Measurements from ENCODE around the gene COLGALT1. TPM values are rescaled to one million over a fixed set of nuclear protein-coding genes. Genes with fewer than 3 reads are reported as not detected.
A peak's percentile ranks its signal among the peaks of the same experiment; 100 is the strongest.

The COLGALT1 gene
- total and polyA plus RNA-seq, 9 of the 15 experiments (the other 6 are each of a cell fraction or from before 2014, with no cell fraction given), result 4.9 to 119 (median 82.6) TPM

- TF ChIP-seq TAF1 (IDR thresholded peaks at IDR 0.05; ENCODE audit: control insufficient read depth, extremely low read depth, insufficient read depth, low read length, severe bottlenecking) (no peak), ZBTB7A (IDR thresholded peaks at IDR 0.05; ENCODE audit: borderline replicate concordance, control insufficient read depth, low read depth, low read length) (no peak), NEUROD1 (IDR thresholded peaks at IDR 0.05; ENCODE audit: borderline replicate concordance, low read depth, low read length, partially characterized antibody) (no peak), SIN3A (IDR thresholded peaks at IDR 0.05; ENCODE audit: borderline replicate concordance in 2 of 2, control insufficient read depth in 1 of 2, low read depth in 2 of 2, low read length in 2 of 2) (no peak), NR3C1 (CRISPR knock-in tag; IDR thresholded peaks at IDR 0.05) (no peak), HMG20A (CRISPR knock-in tag; conservative IDR thresholded peaks at IDR 0.05) (no peak), ARNT (IDR thresholded peaks at IDR 0.05) (no peak), PHB2 (IDR thresholded peaks at IDR 0.05; ENCODE audit: low read depth) (no peak), CBFB (CRISPR knock-in tag; IDR thresholded peaks at IDR 0.05) (no peak), RBM25 (IDR thresholded peaks at IDR 0.05; ENCODE audit: low read depth, low read length, severe bottlenecking) (peak; percentile 14), PHF8 (IDR thresholded peaks at IDR 0.05; ENCODE audit: borderline replicate concordance, low read length) (peak; percentile 40; the same call in 1 of the 2 replicates), SAP30 (IDR thresholded peaks at IDR 0.05; ENCODE audit: borderline replicate concordance, insufficient read depth, low read depth, low read length, poor library complexity, severe bottlenecking) (peak; percentile 11), PRMT5 (CRISPR knock-in tag; IDR thresholded peaks at IDR 0.05) (no peak), XRCC5 (IDR thresholded peaks at IDR 0.05; ENCODE audit: low read depth, low read length) (0 out of 2 replicates have a peak, but pooled peaks have one; percentile 17), ZNF184 (CRISPR knock-in tag; IDR thresholded peaks at IDR 0.05) (no peak), ZNF561 (CRISPR knock-in tag; conservative IDR thresholded peaks at IDR 0.05) (no peak), GATAD2A (IDR thresholded peaks at IDR 0.05) (no peak), CREB5 (CRISPR knock-in tag; IDR thresholded peaks at IDR 0.05) (no peak), NR1H2 (CRISPR knock-in tag; IDR thresholded peaks at IDR 0.05) (no peak), SMAD1 (IDR thresholded peaks at IDR 0.05; ENCODE audit: low read depth, low read length, partially characterized antibody) (no peak), GABPA (tag; conservative IDR thresholded peaks at IDR 0.05; ENCODE audit: low read depth) (no peak), ZNF23 (CRISPR knock-in tag; IDR thresholded peaks at IDR 0.05) (no peak)
- TF ChIP-seq, protein P1, sequence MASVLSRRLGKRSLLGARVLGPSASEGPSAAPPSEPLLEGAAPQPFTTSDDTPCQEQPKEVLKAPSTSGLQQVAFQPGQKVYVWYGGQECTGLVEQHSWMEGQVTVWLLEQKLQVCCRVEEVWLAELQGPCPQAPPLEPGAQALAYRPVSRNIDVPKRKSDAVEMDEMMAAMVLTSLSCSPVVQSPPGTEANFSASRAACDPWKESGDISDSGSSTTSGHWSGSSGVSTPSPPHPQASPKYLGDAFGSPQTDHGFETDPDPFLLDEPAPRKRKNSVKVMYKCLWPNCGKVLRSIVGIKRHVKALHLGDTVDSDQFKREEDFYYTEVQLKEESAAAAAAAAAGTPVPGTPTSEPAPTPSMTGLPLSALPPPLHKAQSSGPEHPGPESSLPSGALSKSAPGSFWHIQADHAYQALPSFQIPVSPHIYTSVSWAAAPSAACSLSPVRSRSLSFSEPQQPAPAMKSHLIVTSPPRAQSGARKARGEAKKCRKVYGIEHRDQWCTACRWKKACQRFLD (CRISPR knock-in tag; IDR thresholded peaks at IDR 0.05), result no peak
- TF ChIP-seq, protein P2, sequence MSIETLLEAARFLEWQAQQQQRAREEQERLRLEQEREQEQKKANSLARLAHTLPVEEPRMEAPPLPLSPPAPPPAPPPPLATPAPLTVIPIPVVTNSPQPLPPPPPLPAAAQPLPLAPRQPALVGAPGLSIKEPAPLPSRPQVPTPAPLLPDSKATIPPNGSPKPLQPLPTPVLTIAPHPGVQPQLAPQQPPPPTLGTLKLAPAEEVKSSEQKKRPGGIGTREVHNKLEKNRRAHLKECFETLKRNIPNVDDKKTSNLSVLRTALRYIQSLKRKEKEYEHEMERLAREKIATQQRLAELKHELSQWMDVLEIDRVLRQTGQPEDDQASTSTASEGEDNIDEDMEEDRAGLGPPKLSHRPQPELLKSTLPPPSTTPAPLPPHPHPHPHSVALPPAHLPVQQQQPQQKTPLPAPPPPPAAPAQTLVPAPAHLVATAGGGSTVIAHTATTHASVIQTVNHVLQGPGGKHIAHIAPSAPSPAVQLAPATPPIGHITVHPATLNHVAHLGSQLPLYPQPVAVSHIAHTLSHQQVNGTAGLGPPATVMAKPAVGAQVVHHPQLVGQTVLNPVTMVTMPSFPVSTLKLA (conservative IDR thresholded peaks at IDR 0.05), result no peak
These were observed 45.0 kb upstream of the COLGALT1 start (continued) for GRCh38 chr19:17510220-17510993.

Measured in K562 (cell line).